Jurkat, Clone E6-1 (cell line): Measurements from ENCODE around the gene ELF5.

Experiments used
- DNase-seq: peaks from one replicate; pipeline ENCODE4 v3.0.0-alpha.2; 2011; ENCODE audit warnings: low read depth, low spot score
- H3K4me3 ChIP-seq: 2 replicates; pipeline ENCODE4 v1.5.1; 2011; ENCODE audit warnings: mild to moderate bottlenecking, low read length, control low read depth, moderate library complexity

Gene ELF5

GRCh38 chr11:34525098-34525497 is 11.5 kb upstream of the ELF5 start:
- no peak for DNase-seq

GRCh38 chr11:34524696-34525095 is 11.1 kb upstream of the ELF5 start:
- DNase-seq = no peak

More at GRCh38 chr11:34525098-34525497, 11.5 kb upstream of the ELF5 start:
- H3K4me3 ChIP-seq = no peak overlapping the region

GRCh38 chr11:34523053-34523452 is 9.5 kb upstream of the ELF5 start:
- no peak for DNase-seq

More at GRCh38 chr11:34524696-34525095, 11.1 kb upstream of the ELF5 start:
- no peak overlapping the region for H3K4me3 ChIP-seq

DNA sequence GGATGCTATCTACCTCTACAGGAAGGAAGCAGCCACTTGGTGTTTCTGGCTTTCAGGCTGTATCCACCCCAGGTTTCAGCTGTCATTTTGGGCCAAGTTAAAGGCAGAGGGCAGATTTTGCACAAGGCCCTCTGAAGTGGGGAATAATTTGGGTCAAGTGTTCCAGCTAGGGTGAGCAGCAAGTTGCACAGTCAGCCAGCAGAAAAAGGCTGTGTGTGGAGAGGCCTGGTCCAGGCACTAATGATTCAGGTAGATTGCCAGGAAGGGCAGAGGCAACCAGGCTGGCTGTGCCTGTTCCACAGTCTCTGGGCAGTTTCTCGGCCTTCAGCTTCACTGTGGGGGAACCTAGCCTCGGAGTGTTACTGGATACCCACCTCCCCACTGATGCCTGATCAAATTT is 8.6 kb upstream of the ELF5 start:
- H3K4me3 ChIP-seq = no peak overlapping the region
- no peak for DNase-seq

More at GRCh38 chr11:34523053-34523452, 9.5 kb upstream of the ELF5 start:
- H3K4me3 ChIP-seq = no peak overlapping the region

- no peak for DNase-seq
Observed at GRCh38 chr11:34521265-34521664, 7.7 kb upstream of the ELF5 start.

DNA sequence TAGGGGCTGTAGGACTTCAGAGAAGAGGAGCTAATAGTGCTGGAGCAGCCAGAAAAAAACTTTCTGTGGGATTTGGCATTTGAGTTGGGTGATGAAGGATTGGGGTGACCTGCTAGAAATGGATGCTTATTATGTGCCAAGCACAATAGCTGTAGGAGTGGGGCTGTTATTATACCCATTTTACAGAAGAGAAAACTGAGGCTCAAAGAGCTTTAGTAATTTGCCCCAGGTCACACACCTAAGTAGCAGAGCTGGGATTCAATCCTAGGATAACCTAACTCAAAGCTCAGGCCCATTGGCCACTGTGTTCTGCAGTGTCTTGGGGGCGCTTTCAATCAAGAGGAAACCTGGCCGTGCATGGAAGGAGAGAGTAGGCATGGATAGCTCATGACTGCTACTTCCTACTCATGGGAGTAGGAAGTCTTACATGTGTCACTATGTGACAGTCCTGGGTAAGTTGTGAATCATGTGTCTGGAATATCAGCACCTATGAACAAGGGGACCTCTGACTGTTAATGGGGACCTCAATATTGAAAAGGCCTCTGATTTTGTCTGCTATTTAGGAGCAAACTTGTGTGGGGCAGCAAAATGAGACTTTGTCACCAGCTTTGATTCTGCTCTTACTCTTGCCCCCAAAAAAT is 6.1 kb upstream of the ELF5 start:
- DNase-seq = no peak
- no peak overlapping the region for H3K4me3 ChIP-seq

More at GRCh38 chr11:34521265-34521664, 7.7 kb upstream of the ELF5 start:
- no peak overlapping the region for H3K4me3 ChIP-seq

GRCh38 chr11:34516247-34517040 is 2.9 kb upstream of the ELF5 start:
- DNase-seq = no peak
- H3K4me3 ChIP-seq = no peak overlapping the region

DNA sequence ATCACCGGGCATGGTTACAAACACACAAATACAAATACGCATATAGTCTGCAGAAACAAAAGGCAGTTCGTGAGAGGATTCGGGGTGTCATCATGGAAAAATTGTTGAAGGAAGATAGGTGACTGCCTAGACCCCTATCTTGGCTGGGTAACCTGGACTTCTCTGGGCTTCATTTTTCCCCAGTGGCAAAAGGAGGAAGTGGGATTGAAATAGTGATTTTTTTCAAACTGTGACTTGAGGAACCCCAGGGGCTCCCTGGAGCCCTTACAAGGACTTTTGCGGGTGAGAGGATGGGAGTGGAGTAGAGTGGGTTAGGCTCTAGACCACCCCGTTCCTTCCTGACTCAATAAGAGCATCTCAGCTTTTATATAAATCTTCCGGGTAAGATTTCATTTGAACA is 1.0 kb upstream of the ELF5 start:
- DNase-seq = no peak
- no peak overlapping the region for H3K4me3 ChIP-seq

DNA sequence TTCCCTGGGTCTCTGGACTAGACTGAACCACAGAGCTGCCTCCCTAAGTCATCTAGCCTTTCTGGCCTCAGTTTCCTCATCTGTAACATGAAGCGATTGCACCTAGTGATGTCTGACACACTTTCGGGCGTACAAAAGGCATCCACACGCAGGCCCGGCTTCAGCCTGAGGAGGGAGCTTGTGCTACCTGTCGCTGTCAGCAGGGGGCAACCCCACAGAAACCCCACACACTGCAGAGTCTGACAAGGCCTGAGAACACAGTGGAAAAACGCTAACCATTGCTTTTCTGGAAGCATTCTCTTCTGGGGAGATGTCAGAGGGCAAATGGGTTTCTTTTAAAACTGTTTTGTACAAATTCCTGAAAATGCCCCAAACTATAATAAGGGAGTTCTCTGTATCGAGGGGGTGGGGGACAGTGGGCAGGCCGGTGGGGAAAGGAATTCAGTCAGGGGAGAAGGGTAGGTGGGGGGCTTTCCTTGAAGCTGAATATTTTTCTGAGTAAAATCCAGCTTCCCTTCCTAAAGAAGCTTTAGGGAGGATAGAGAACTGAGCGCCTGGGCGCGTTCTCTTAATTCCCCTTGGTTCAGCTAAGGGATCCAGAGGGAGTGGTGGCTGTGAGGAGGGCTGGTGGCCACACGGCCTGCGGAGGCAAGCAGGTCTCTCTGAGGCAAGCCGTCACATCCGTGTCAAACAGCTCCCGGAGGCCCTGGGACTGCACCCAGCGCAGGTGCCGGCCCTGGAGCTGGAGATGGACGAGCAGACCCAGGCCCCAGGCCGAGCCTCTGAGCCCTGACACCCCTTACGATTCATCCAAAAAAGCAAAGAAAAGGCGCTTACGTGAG is 533 bp downstream of the ELF5 start:
- DNase-seq = peak; percentile 52

GRCh38 chr11:34510673-34511072 is 2.9 kb downstream of the ELF5 start:
- no peak overlapping the region for H3K4me3 ChIP-seq
- no peak for DNase-seq

More for the DNA sequence above, 533 bp downstream of the ELF5 start:
- H3K4me3 ChIP-seq = no peak overlapping the region

GRCh38 chr11:34510218-34510617 is 3.4 kb downstream of the ELF5 start:
- no peak for DNase-seq
- H3K4me3 ChIP-seq = no peak overlapping the region

GRCh38 chr11:34509336-34509876 is 4.2 kb downstream of the ELF5 start:
- no peak for DNase-seq
- no peak overlapping the region for H3K4me3 ChIP-seq

DNA sequence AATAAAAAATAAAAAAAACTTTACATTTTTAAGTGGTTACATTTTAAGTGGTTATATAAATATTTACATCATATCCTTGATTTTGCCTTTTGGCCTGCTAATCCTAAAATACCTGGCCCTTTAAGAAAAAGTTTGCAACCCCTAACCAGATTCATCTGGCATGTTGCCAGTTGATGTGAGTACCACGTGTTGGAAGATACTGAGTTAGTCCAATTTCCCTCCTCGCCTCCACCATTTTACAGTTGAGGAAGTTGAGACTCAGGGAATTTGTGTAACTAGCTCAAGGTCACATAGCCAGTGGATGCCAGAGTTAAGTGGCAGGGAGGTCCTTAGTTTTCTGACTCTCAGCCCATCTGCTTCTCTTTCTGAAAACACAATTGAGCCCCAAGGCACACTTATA is 5.1 kb downstream of the ELF5 start:
- DNase-seq = peak; percentile 8

DNA sequence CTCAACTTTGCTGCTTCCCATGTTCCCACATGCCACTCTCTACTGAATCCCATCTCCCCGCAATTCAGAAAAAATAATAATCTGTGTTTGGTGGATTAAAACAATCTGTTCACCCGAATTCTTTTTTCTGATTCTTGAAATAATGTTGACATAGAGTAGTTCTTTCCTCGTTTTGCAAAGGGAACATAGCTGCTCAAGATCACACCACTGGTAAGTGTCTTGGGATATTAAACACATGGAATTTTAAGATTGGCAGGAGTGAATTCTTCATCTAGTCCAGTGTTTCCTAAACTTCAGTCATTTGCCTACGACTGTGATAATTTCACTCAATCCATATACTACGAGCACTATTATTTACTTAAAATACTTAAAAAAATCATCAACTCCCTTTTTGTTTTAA is 6.0 kb downstream of the ELF5 start:
- H3K4me3 ChIP-seq = no peak overlapping the region
- no peak for DNase-seq

More for the DNA sequence above, 5.1 kb downstream of the ELF5 start:
- H3K4me3 ChIP-seq = no peak overlapping the region

GRCh38 chr11:34507156-34507555 is 6.4 kb downstream of the ELF5 start:
- no peak for DNase-seq
- no peak overlapping the region for H3K4me3 ChIP-seq

GRCh38 chr11:34505874-34506273 is 7.7 kb downstream of the ELF5 start:
- no peak for DNase-seq
- no peak overlapping the region for H3K4me3 ChIP-seq

GRCh38 chr11:34502949-34503348 is 10.6 kb downstream of the ELF5 start:
- DNase-seq = no peak
- H3K4me3 ChIP-seq = no peak overlapping the region

- H3K4me3 ChIP-seq = no peak overlapping the region
- DNase-seq = no peak
Observed at GRCh38 chr11:34501949-34502348, 11.6 kb downstream of the ELF5 start.

GRCh38 chr11:34501500-34501899 is 12.1 kb downstream of the ELF5 start:
- H3K4me3 ChIP-seq = no peak overlapping the region
- no peak for DNase-seq
